ENCODE results near the gene DGAT2. TPM values are rescaled to one million over a fixed set of nuclear protein-coding genes. Genes with fewer than 3 reads are reported as not detected.

The DGAT2 gene, protein sequence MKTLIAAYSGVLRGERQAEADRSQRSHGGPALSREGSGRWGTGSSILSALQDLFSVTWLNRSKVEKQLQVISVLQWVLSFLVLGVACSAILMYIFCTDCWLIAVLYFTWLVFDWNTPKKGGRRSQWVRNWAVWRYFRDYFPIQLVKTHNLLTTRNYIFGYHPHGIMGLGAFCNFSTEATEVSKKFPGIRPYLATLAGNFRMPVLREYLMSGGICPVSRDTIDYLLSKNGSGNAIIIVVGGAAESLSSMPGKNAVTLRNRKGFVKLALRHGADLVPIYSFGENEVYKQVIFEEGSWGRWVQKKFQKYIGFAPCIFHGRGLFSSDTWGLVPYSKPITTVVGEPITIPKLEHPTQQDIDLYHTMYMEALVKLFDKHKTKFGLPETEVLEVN
- 1.7 and 4.4 TPM in 2 replicates for total RNA-seq (ENCODE audit: low replicate concordance)

DNA sequence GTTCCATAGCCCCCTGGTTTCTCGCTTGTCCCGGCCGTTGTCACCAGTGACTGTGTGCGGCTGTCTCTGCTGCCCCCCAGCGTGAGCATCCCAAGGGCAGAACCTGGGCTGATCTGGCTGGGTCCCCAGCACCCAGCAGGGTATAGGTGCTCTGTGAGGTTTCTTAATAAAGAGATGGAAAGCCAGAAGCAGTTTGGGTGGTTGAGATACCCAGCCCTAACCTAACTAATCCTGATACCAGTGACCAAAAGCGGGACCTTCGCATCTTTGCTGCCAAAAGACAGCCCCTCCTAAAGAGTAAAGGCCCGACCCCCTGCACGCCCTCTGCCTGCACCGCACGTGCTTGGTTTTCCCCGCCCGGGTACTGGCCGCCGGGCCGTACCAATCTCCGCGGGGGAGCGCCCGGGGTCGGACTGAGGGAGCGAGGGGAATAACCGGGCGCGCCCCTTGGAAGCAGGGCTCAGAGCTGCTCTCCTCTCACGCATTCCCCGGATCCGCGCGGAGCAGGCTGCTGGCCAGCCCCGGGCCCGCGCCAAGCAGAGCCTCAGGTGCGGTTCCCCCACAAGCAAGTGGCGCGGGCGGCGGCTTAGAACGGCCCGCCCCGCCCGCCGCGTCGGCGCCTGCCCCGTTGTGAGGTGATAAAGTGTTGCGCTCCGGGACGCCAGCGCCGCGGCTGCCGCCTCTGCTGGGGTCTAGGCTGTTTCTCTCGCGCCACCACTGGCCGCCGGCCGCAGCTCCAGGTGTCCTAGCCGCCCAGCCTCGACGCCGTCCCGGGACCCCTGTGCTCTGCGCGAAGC is at the start of gene DGAT2:
Gene DGAT2 (plus strand): TSS at position 667 of the 797 bp plus-strand sequence. CDS start 214 bp downstream, outside the sequence.
- Mint-ChIP-seq H3K4me1 (peaks cover 32% of the 10 kb centered on the region), H3K27ac (no peak within 1 kb of the TSS), H3K27me3 (ENCODE audit: insufficient read depth, low read depth) (peaks cover 31% of the 10 kb centered on the region), H3K36me3 (peaks cover 3% of the 10 kb centered on the region), H3K4me3 (peak within 1 kb of the TSS; percentile 78), H3K9me3 (peaks cover 8% of the 10 kb centered on the region)
- TF ChIP-seq EZH2phosphoT487 (IDR thresholded peaks at IDR 0.05) (no peak), EZH2 (IDR thresholded peaks at IDR 0.05) (no peak)
- TF ChIP-seq, protein P1, sequence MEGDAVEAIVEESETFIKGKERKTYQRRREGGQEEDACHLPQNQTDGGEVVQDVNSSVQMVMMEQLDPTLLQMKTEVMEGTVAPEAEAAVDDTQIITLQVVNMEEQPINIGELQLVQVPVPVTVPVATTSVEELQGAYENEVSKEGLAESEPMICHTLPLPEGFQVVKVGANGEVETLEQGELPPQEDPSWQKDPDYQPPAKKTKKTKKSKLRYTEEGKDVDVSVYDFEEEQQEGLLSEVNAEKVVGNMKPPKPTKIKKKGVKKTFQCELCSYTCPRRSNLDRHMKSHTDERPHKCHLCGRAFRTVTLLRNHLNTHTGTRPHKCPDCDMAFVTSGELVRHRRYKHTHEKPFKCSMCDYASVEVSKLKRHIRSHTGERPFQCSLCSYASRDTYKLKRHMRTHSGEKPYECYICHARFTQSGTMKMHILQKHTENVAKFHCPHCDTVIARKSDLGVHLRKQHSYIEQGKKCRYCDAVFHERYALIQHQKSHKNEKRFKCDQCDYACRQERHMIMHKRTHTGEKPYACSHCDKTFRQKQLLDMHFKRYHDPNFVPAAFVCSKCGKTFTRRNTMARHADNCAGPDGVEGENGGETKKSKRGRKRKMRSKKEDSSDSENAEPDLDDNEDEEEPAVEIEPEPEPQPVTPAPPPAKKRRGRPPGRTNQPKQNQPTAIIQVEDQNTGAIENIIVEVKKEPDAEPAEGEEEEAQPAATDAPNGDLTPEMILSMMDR (IDR thresholded peaks at IDR 0.05): peak; percentile 32
- peak within 1 kb of the TSS; percentile 89 for H2AFZ ChIP-seq (replicated peaks)
- no peaks in the 10 kb centered on the region for H3K79me2 ChIP-seq (ENCODE audit: low read depth)
- H3K4me3 ChIP-seq: peak within 1 kb of the TSS; percentile 52
- DNase-seq (ENCODE audit: low spot score): peak; percentile 88
- peak within 1 kb of the TSS; percentile 81 for H3K4me2 ChIP-seq
- H3K27me3 ChIP-seq: peaks cover 44% of the 10 kb centered on the region
- no peaks in the 10 kb centered on the region for H3K36me3 ChIP-seq
- H3K27ac ChIP-seq: no peak within 1 kb of the TSS
- H3F3A ChIP-seq (ENCODE audit: low read depth): peaks cover 16% of the 10 kb centered on the region
- no peaks in the 10 kb centered on the region for H4K20me1 ChIP-seq (ENCODE audit: low read depth)
- peaks cover 8% of the 10 kb centered on the region for H3K4me1 ChIP-seq
- no peak within 1 kb of the TSS for H3K9ac ChIP-seq
- no peaks in the 10 kb centered on the region for H3K9me3 ChIP-seq (ENCODE audit: low read depth)

DNA sequence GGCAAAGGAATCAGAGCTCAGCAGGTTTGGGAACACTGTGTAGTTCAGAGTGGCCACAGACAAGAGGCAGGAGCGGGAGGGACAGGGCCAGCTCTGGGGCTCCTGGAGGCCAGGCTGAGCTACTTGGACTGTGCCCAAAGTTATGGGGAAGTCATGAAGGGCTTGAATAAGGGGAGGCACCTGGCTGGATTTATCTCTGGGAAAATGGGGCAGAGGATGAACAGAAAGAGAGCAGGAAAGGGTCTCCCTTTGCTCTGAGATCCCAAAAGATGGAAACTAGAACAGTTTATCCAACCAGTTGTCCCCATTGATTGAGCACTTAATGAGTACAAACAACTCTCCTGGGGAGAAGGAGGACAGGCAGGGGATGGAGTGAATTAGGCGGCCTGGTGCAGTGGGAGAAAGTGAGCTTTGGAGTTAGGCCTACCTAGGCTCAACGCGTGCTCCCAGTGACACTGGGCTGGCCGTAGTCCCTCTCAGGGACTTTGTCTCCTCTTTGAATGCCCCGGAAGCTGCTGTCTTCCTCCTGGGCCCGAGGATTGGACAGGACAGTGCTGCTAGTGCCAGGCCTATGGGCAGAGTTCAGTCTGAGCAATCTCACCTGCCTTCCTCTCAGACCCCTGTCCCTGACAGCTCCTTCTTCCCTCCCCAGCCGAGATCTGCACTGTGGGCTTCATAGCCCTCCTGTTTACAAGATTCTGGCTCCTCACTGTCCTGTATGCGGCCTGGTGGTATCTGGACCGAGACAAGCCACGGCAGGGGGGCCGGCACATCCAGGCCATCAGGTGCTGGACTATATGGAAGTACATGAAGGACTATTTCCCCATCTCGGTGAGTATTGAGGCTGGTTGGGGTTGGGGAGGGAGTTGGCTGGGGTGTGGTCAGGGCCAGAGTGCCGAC is 49.0 kb upstream of the DGAT2 start:
- H3K4me3 Mint-ChIP-seq: no peak overlapping the region
- H3K9me3 Mint-ChIP-seq: no peaks in the 10 kb centered on the region
- TF ChIP-seq EZH2 (IDR thresholded peaks at IDR 0.05): no peak
- TF ChIP-seq, protein P1 (IDR thresholded peaks at IDR 0.05): no peak
- TF ChIP-seq EZH2phosphoT487 (IDR thresholded peaks at IDR 0.05): no peak

DNA sequence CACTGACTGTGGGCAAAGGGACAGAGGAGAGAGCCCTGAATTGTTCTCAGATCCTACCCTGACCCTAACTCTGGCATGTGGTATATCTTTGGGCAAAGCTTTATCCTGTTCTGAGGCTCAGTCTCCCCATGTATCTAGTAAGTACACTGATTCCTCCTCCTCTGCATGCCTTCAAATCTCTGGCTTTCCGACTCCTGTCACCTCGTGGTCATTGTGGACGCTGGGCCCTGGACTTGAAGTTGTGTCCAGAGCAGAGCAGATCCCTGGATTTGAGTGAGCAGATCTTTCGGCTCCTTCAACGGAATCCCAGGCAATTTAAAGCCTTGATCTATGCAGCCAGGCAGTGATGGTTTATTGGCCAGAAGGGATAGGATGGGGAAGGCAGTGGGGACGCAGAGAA is 47.9 kb upstream of the DGAT2 start:
- no peaks in the 10 kb centered on the region for H3K9me3 Mint-ChIP-seq
- Histone ChIP-seq H3K4me3 (no peak overlapping the region), H3K9ac (no peak overlapping the region), H3K4me2 (no peak overlapping the region), H2AFZ (replicated peaks) (no peak overlapping the region), H3K9me3 (ENCODE audit: low read depth) (no peaks in the 10 kb centered on the region), H3F3A (ENCODE audit: low read depth) (no peaks in the 10 kb centered on the region), H3K79me2 (ENCODE audit: low read depth) (no peaks in the 10 kb centered on the region), H3K27ac (no peak overlapping the region), H3K27me3 (no peaks in the 10 kb centered on the region), H4K20me1 (ENCODE audit: low read depth) (no peaks in the 10 kb centered on the region), H3K4me1 (no peaks in the 10 kb centered on the region), H3K36me3 (no peaks in the 10 kb centered on the region)
- peaks cover 6% of the 10 kb centered on the region for H3K4me1 Mint-ChIP-seq
- H3K27ac Mint-ChIP-seq: no peak overlapping the region
- TF ChIP-seq, protein P1 (IDR thresholded peaks at IDR 0.05): no peak
- TF ChIP-seq EZH2 (IDR thresholded peaks at IDR 0.05): no peak
- TF ChIP-seq EZH2phosphoT487 (IDR thresholded peaks at IDR 0.05): no peak
- H3K27me3 Mint-ChIP-seq (ENCODE audit: insufficient read depth, low read depth): peaks cover 12% of the 10 kb centered on the region
- no peaks in the 10 kb centered on the region for H3K36me3 Mint-ChIP-seq
- no peak for DNase-seq (ENCODE audit: low spot score)
- H3K4me3 Mint-ChIP-seq: no peak overlapping the region

More for the DNA sequence above, 49.0 kb upstream of the DGAT2 start:
- Histone ChIP-seq H3K27ac (no peak overlapping the region), H4K20me1 (ENCODE audit: low read depth) (no peaks in the 10 kb centered on the region), H3K79me2 (ENCODE audit: low read depth) (no peaks in the 10 kb centered on the region), H2AFZ (replicated peaks) (peak overlapping the region; percentile 72), H3K4me3 (no peak overlapping the region), H3F3A (ENCODE audit: low read depth) (no peaks in the 10 kb centered on the region), H3K9ac (no peak overlapping the region), H3K4me2 (no peak overlapping the region), H3K27me3 (no peaks in the 10 kb centered on the region), H3K9me3 (ENCODE audit: low read depth) (no peaks in the 10 kb centered on the region), H3K4me1 (no peaks in the 10 kb centered on the region), H3K36me3 (no peaks in the 10 kb centered on the region)
- Mint-ChIP-seq H3K36me3 (no peaks in the 10 kb centered on the region), H3K4me1 (peaks cover 6% of the 10 kb centered on the region), H3K27me3 (ENCODE audit: insufficient read depth, low read depth) (peaks cover 7% of the 10 kb centered on the region), H3K27ac (peak overlapping the region; percentile 57)
- DNase-seq (ENCODE audit: low spot score): no peak

Measured in neural progenitor cell (in vitro differentiated cells).